Neural progenitor cell (in vitro differentiated cells): ENCODE results near the gene UBA6.

ENCODE experiments used
- EZH2 ChIP-seq: fragments of 200-600 bp; sonication (generic); IDR thresholded peaks from 2 replicates; pipeline ENCODE4 v1.6.1; 2017; ENCODE audit warnings: antibody characterized with exemption, mild to moderate bottlenecking, moderate library complexity
- EZH2phosphoT487 ChIP-seq: fragments of 200-600 bp; sonication (generic); IDR thresholded peaks from 2 replicates; pipeline ENCODE4 v1.6.1; 2017; ENCODE audit warnings: antibody characterized with exemption
- TF ChIP-seq, protein P1 (sequence below): fragments of 200-600 bp; sonication (generic); IDR thresholded peaks from 2 replicates; pipeline ENCODE4 v1.5.1; 2017; ENCODE audit warnings: antibody characterized with exemption, mild to moderate bottlenecking

DNA sequence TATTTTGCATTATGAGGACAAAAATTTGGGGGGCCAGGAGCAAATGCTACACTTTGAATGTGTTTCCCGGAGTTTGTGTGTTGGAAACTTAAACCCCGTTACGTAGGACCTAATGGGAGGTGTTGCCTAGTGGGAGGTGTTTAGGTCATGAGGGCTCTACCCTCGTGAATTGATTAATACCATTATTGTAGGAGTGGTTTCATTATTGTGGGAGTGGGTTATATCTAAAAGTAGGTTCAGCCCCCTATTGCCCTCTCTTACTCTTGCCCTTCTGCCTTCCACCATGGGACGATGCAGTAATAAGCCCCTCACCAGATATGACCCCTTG is 15.5 kb downstream of the UBA6 start:
- TF ChIP-seq EZH2 (no peak), EZH2phosphoT487 (no peak)
- TF ChIP-seq, protein P1, sequence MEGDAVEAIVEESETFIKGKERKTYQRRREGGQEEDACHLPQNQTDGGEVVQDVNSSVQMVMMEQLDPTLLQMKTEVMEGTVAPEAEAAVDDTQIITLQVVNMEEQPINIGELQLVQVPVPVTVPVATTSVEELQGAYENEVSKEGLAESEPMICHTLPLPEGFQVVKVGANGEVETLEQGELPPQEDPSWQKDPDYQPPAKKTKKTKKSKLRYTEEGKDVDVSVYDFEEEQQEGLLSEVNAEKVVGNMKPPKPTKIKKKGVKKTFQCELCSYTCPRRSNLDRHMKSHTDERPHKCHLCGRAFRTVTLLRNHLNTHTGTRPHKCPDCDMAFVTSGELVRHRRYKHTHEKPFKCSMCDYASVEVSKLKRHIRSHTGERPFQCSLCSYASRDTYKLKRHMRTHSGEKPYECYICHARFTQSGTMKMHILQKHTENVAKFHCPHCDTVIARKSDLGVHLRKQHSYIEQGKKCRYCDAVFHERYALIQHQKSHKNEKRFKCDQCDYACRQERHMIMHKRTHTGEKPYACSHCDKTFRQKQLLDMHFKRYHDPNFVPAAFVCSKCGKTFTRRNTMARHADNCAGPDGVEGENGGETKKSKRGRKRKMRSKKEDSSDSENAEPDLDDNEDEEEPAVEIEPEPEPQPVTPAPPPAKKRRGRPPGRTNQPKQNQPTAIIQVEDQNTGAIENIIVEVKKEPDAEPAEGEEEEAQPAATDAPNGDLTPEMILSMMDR: no peak
